BJ (cell line): ENCODE measurements around the gene PAIP2. TPM values are rescaled to one million over a fixed set of nuclear protein-coding genes. Genes with fewer than 3 reads are reported as not detected.
A peak's percentile ranks its signal among the peaks of the same experiment; 100 is the strongest.

ENCODE experiments used
- CTCF ChIA-PET: fragments of 350-600 bp; formaldehyde crosslinking; extraction: SDS; loops from one replicate; lab custom pipeline; 2021; ENCODE audit warnings: antibody characterized with exemption, inconsistent platforms; lab: Yijun Ruan, JAX
- POLR2A ChIA-PET: fragments of 300-600 bp; sonication (Branson Sonifier 250); formaldehyde crosslinking; extraction: SDS; loops from one replicate; lab custom pipeline; 2021; ENCODE audit warnings: antibody characterized with exemption; lab: Charles Lee
- DNase-seq: peaks from one replicate; pipeline ENCODE4 v3.0.0-alpha.2; 2011; ENCODE audit warnings: low read depth
- H3K27me3 ChIP-seq: 2 replicates; pipeline ENCODE4 v1.6.0; 2011; ENCODE audit warnings: low read length; ENCODE audit not compliant: control insufficient read depth, insufficient read depth
- H3K36me3 ChIP-seq: 2 replicates; pipeline ENCODE4 v1.5.1; 2011; ENCODE audit warnings: low read length; ENCODE audit not compliant: control insufficient read depth, insufficient read depth
- H3K4me3 ChIP-seq: 2 replicates; pipeline ENCODE4 v1.5.1; 2011; ENCODE audit warnings: low read depth, mild to moderate bottlenecking, control low read depth, low read length
- polyA plus RNA-seq: library from polyadenylated mRNA; depleted of rRNA; stranded (reverse); fragments of >200 nt; gene quantifications from 2 replicates; pipeline ENCODE4 v1.2.3, GENCODE V29; 2011
- TF ChIP-seq, protein P1 (sequence below): IDR thresholded peaks from 2 replicates; pipeline ENCODE4 v1.5.1; 2011; ENCODE audit warnings: low read depth, mild to moderate bottlenecking, control low read depth, inconsistent platforms, low read length, moderate library complexity; ENCODE audit not compliant: insufficient read depth

Gene PAIP2
- polyA plus RNA-seq, 1 experiment: 35.4 TPM

DNA sequence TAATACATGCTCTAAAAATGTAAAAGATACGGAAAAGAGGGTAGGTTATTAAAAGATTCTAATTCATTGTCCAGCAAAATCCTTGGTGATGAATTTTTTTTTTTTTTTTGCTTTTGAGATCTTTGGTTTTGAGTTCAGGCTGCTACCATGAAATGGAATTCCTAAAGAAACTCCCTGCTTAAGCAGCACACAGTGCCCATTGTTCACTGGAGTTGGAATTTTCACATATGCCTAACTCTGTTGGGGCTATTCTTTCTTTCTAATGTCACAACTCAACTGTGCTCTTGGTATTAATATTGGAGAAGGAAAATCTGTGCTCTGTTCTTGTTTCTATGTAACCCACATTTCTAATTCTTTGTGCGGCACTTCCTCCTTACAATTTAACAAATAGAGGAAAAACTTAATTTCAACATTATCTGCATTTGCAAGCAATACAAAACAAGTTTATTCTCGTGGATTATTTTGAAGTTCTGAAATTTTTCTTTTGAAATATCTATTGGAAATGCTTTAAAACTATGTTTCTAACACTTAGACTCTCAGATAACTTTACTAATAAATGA, 26.5 kb upstream of the PAIP2 start:
- POLR2A ChIA-PET: no interaction called here

DNA sequence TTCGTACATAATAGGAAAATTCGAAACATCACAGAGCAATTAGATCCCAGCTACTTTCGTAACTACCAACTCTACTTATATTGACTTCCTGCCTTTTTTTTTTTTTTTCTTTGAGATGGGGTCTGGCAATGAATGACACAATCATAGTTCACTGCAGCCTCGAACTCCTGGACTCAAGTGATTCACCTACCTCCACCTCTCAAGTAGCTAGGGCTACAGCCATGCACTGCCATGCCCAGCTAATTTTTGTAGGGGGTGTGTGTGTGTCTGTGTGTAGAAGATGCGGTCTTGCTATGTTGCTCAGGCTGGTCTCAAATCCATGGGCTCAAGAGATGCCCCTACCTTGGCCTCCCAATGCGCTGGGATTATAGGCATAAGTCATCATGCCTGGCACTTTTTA, 5.8 kb upstream of the PAIP2 start:
- peaks cover 5% of the 10 kb centered on the region for H3K36me3 ChIP-seq
- no peaks in the 10 kb centered on the region for H3K27me3 ChIP-seq
- no peak for DNase-seq
- TF ChIP-seq, protein P1, sequence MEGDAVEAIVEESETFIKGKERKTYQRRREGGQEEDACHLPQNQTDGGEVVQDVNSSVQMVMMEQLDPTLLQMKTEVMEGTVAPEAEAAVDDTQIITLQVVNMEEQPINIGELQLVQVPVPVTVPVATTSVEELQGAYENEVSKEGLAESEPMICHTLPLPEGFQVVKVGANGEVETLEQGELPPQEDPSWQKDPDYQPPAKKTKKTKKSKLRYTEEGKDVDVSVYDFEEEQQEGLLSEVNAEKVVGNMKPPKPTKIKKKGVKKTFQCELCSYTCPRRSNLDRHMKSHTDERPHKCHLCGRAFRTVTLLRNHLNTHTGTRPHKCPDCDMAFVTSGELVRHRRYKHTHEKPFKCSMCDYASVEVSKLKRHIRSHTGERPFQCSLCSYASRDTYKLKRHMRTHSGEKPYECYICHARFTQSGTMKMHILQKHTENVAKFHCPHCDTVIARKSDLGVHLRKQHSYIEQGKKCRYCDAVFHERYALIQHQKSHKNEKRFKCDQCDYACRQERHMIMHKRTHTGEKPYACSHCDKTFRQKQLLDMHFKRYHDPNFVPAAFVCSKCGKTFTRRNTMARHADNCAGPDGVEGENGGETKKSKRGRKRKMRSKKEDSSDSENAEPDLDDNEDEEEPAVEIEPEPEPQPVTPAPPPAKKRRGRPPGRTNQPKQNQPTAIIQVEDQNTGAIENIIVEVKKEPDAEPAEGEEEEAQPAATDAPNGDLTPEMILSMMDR: no peak
- H3K4me3 ChIP-seq: no peak overlapping the region
- ChIA-PET POLR2A (interaction anchor here (0.7 kb wide), 1 partner anchor 137 kb away, joined by 4 read pairs; no protein-coding TSS in a partner anchor), CTCF (no interaction called here)

More for the DNA sequence above, 26.5 kb upstream of the PAIP2 start:
- Histone ChIP-seq H3K4me3 (no peak overlapping the region), H3K36me3 (peaks cover 10% of the 10 kb centered on the region), H3K27me3 (no peaks in the 10 kb centered on the region)
- CTCF ChIA-PET: interaction anchor here (0.8 kb wide), 1 partner anchor 16 kb away, joined by 3 read pairs; no protein-coding TSS in a partner anchor
- DNase-seq: no peak
- TF ChIP-seq, protein P1: no peak

DNA sequence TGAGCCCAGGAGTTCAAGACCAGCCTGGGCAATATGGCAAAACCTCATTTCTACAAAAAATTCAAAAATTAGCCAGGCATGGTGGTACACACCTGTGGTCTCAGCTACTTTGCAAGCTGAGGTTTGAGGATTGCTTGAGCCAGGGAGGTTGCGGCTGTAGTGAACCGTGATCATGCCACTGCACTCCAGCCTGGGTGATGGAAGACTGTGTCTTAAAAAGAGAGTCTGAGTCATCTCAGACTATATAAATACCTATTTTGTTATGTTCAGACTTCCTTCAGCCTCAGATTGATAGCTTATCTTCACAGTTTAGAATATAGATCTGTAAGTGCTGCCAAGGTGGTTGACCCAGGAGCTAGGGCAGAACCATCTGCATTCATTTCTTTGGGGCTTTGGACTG, 1.6 kb upstream of the PAIP2 start:
- Histone ChIP-seq H3K27me3 (no peaks in the 10 kb centered on the region), H3K36me3 (no peaks in the 10 kb centered on the region), H3K4me3 (no peak overlapping the region)
- POLR2A ChIA-PET: no interaction called here
- CTCF ChIA-PET: no interaction called here
- DNase-seq: no peak
- TF ChIP-seq, protein P1: no peak

DNA sequence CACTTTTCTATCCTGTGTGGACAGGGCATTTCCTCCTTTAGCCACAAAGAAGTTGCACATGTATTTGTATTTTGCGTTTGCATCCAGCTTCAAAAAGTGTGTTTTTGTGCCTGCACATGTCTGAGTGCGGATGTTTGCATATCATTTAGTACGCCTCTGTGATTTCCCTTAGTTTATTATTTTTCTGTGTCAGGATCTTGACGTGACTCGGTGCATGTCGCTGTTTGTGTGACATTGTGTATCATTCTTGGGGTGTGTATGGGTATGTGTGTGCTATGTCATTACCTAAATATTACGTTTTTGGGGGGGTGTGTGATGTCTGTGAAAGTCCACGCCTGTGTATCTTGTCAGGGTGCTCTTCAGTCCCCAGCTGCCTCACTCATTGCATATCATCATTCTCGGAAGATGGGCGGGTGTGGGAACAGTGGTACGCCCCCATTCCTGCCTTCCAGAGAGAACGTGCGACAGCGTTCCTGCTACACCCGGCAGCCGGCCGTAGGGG, 416 bp upstream of the PAIP2 start:
- ChIA-PET POLR2A (no interaction called here), CTCF (interaction anchor here (0.6 to 2.7 kb wide), 8 partner anchors 8 to 999 kb away, joined by 3 to 9 read pairs (median 6); no protein-coding TSS in a partner anchor)
- DNase-seq: no peak
- H3K36me3 ChIP-seq: no peaks in the 10 kb centered on the region
- no peaks in the 10 kb centered on the region for H3K27me3 ChIP-seq
- H3K4me3 ChIP-seq: peak overlapping the region; percentile 100
- TF ChIP-seq, protein P1: no peak

DNA sequence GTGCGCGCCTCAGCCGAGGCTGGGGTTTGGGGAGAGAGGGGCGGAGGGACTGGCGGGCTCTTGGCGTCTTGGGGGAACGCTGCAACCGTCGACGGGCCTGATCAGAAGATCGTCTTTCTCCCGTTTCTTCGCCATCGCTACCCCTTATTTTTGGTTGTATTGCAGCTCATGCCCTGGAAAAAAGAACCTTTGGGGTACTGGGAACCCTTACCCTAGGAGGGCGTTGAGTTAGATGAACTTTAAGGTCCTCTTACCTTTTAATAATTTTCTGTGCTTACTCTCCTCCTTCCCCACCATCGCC, 719 bp downstream of the PAIP2 start:
- Histone ChIP-seq H3K4me3 (peak overlapping the region; percentile 100), H3K27me3 (no peaks in the 10 kb centered on the region), H3K36me3 (no peaks in the 10 kb centered on the region)
- POLR2A ChIA-PET: interaction anchor here (0.5 to 1.1 kb wide), 8 partner anchors 23 to 317 kb away, joined by 3 to 15 read pairs (median 4); partner anchors contain the start of gene MATR3
- CTCF ChIA-PET: interaction anchor here (0.8 to 2.7 kb wide), 6 partner anchors 11 to 61 kb away, joined by 3 to 8 read pairs (median 6); no protein-coding TSS in a partner anchor
- TF ChIP-seq, protein P1: no peak
- no peak for DNase-seq
